BLaER1 (cell line): ENCODE results near the gene TMEM38A.
"Not testable (repeated sequence)": the region's sequence is repeated elsewhere in the genome, so short reads cannot be mapped to it uniquely, and the experiment has no call there.

ENCODE experiments used
- H3K27ac ChIP-seq: shearing (Covaris generic); formaldehyde crosslinking; 2 replicates; pipeline ENCODE4 v1.8.1; 2022
- H3K27me3 ChIP-seq: shearing (Covaris generic); formaldehyde crosslinking; 2 replicates; pipeline ENCODE4 v1.8.1; 2022
- H3K36me3 ChIP-seq: shearing (Covaris generic); formaldehyde crosslinking; 2 replicates; pipeline ENCODE4 v1.8.1; 2022
- H3K4me1 ChIP-seq: shearing (Covaris generic); formaldehyde crosslinking; 2 replicates; pipeline ENCODE4 v1.8.1; 2022
- H3K4me2 ChIP-seq: shearing (Covaris generic); formaldehyde crosslinking; 2 replicates; pipeline ENCODE4 v1.8.1; 2022
- H3K4me3 ChIP-seq: shearing (Covaris generic); formaldehyde crosslinking; 2 replicates; pipeline ENCODE4 v1.8.1; 2022
- H3K9ac ChIP-seq: shearing (Covaris generic); formaldehyde crosslinking; 2 replicates; pipeline ENCODE4 v1.8.1; 2022
- H3K9me3 ChIP-seq: shearing (Covaris generic); formaldehyde crosslinking; 2 replicates; pipeline ENCODE4 v1.8.1; 2022
- H4K20me1 ChIP-seq: shearing (Covaris generic); formaldehyde crosslinking; 2 replicates; pipeline ENCODE4 v1.8.1; 2022
- Cebpa-rat ChIP-seq: shearing (Covaris generic); IDR thresholded peaks from 2 replicates; pipeline ENCODE4 v1.8.1; 2022

The TMEM38A gene

DNA sequence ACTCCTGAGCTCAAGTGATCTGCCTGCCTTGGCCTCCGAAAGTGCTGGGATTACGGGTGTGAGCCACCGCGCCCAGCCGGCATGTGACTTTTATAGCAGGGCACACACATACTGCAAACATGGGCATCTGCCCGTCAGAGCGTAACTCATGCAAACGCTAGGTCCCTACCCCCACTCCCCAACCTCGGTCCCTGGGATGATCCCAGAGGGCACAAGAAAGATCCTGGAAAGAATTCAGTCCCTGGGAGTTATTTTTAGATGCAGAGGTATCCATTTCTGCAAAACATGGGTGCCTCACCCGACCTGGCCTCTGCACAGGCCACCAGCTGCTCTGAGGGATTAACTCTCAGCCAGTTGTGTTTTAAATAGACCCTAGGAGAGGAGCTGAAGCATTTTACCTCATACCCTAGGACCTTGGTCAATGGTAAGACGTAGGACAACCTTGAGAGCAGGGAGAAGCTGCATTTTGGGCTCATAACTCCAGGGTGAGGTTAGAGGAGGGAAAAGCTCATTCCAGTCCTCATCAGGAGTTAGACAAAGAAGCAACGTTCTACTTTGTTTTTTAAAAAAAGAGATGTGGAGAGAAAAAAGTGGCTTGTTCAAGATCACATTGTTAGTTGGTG, 10.8 kb downstream of the TMEM38A start:
- no peak overlapping the region for H3K9ac ChIP-seq
- no peak overlapping the region for H3K4me2 ChIP-seq
- H3K4me3 ChIP-seq = no peak overlapping the region
- no peaks in the 10 kb centered on the region for H3K9me3 ChIP-seq
- peaks cover 18% of the 10 kb centered on the region for H3K36me3 ChIP-seq
- H3K27ac ChIP-seq = no peak overlapping the region
- no peak for TF ChIP-seq Cebpa-rat
- H3K4me1 ChIP-seq = no peaks in the 10 kb centered on the region
- no peaks in the 10 kb centered on the region for H4K20me1 ChIP-seq
- no peaks in the 10 kb centered on the region for H3K27me3 ChIP-seq

DNA sequence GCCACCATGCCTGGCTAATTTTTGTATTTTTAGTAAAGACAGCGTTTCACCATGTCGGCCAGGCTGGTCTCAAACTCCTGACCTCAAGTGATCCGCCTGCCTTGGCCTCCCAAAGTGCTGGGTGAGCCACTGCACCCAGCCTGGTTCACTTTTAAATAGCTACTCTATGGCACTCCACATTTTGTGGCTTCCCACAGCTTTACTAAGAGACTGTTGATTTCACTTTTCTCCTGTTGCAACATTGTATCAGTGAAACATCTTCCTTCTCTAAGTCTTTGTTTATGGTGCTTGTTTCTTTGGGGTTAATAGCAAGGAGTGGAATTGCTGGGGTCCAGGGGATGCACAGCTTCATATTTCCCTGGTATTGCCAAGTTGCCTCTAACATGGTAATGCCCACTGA, 12.3 kb downstream of the TMEM38A start:
- no peaks in the 10 kb centered on the region for H3K27me3 ChIP-seq
- H3K9me3 ChIP-seq = no peaks in the 10 kb centered on the region
- H3K9ac ChIP-seq = no peak overlapping the region
- H3K36me3 ChIP-seq = peaks cover 14% of the 10 kb centered on the region; the same call in 1 of the 2 replicates
- H4K20me1 ChIP-seq = no peaks in the 10 kb centered on the region
- H3K4me2 ChIP-seq = no peak overlapping the region
- H3K4me1 ChIP-seq = no peaks in the 10 kb centered on the region
- no peak for TF ChIP-seq Cebpa-rat
- H3K4me3 ChIP-seq = no peak overlapping the region
- H3K27ac ChIP-seq = no peak overlapping the region

DNA sequence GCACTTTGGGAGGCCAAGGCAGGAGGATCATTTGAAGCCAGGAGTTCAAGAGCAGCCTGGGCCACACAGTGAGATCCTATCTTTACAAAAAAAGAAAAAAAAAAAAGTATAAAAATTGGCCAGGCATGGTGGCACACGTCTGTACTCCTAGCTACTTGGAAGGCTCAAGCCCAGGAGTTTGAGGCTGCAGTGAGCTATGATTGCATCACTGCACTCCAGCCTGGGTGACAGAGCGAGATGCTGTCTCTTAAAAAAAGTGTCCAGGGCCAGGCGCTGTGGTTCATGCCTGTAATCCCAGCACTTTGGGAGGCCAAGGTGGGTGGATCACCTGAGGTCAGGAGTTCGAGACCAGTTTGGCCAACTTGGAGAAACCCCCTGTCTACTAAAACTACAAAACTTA, 12.9 kb downstream of the TMEM38A start:
- not testable (repeated sequence) for H3K9me3 ChIP-seq, H3K4me1 ChIP-seq, H3K4me3 ChIP-seq, H3K27ac ChIP-seq, H3K27me3 ChIP-seq, H3K9ac ChIP-seq, H3K4me2 ChIP-seq, H4K20me1 ChIP-seq
- peaks cover 14% of the 10 kb centered on the region; the same call in 1 of the 2 replicates for H3K36me3 ChIP-seq

GRCh38 chr19:16676101-16676798, 15.3 kb downstream of the TMEM38A start:
- peaks cover 22% of the 10 kb centered on the region for H3K36me3 ChIP-seq
- TF ChIP-seq Cebpa-rat = no peak
- H3K9me3 ChIP-seq = peaks cover 17% of the 10 kb centered on the region
- H3K4me2 ChIP-seq = no peak overlapping the region
- H3K27me3 ChIP-seq = no peaks in the 10 kb centered on the region
- H3K4me3 ChIP-seq = no peak overlapping the region
- H3K4me1 ChIP-seq = no peaks in the 10 kb centered on the region
- H3K9ac ChIP-seq = no peak overlapping the region
- no peak overlapping the region for H3K27ac ChIP-seq
- H4K20me1 ChIP-seq = no peaks in the 10 kb centered on the region

GRCh38 chr19:16677055-16677454, 16.1 kb downstream of the TMEM38A start:
- no peak overlapping the region for H3K4me2 ChIP-seq
- peaks cover 25% of the 10 kb centered on the region for H3K9me3 ChIP-seq
- TF ChIP-seq Cebpa-rat = no peak
- no peaks in the 10 kb centered on the region for H3K27me3 ChIP-seq
- H3K36me3 ChIP-seq = peaks cover 30% of the 10 kb centered on the region
- no peaks in the 10 kb centered on the region for H3K4me1 ChIP-seq
- H3K27ac ChIP-seq = no peak overlapping the region
- H3K9ac ChIP-seq = no peak overlapping the region
- no peak overlapping the region for H3K4me3 ChIP-seq
- no peaks in the 10 kb centered on the region for H4K20me1 ChIP-seq

- Histone ChIP-seq H3K9me3 (peaks cover 27% of the 10 kb centered on the region), H3K27ac (no peak overlapping the region), H3K27me3 (no peaks in the 10 kb centered on the region), H4K20me1 (no peaks in the 10 kb centered on the region), H3K4me3 (no peak overlapping the region), H3K36me3 (peaks cover 41% of the 10 kb centered on the region), H3K4me1 (no peaks in the 10 kb centered on the region), H3K4me2 (no peak overlapping the region), H3K9ac (no peak overlapping the region)
- TF ChIP-seq Cebpa-rat = no peak
Observed at GRCh38 chr19:16678498-16678897, 17.6 kb downstream of the TMEM38A start.

GRCh38 chr19:16679811-16680210, 18.9 kb downstream of the TMEM38A start:
- H3K4me2 ChIP-seq = no peak overlapping the region
- no peak for TF ChIP-seq Cebpa-rat

GRCh38 chr19:16682539-16682938, 21.6 kb downstream of the TMEM38A start:
- H3K27me3 ChIP-seq = no peaks in the 10 kb centered on the region
- no peak for TF ChIP-seq Cebpa-rat
- H4K20me1 ChIP-seq = no peaks in the 10 kb centered on the region
- no peak overlapping the region for H3K4me3 ChIP-seq
- no peak overlapping the region for H3K9ac ChIP-seq
- H3K9me3 ChIP-seq = peaks cover 27% of the 10 kb centered on the region
- peaks cover 9% of the 10 kb centered on the region; the same call in 1 of the 2 replicates for H3K4me1 ChIP-seq
- H3K4me2 ChIP-seq = no peak overlapping the region
- H3K27ac ChIP-seq = no peak overlapping the region
- peaks cover 40% of the 10 kb centered on the region for H3K36me3 ChIP-seq

More at GRCh38 chr19:16679811-16680210, 18.9 kb downstream of the TMEM38A start:
- H3K36me3 ChIP-seq = peaks cover 41% of the 10 kb centered on the region
- no peaks in the 10 kb centered on the region for H4K20me1 ChIP-seq
- H3K27ac ChIP-seq = no peak overlapping the region
- H3K4me1 ChIP-seq = peaks cover 9% of the 10 kb centered on the region; the same call in 1 of the 2 replicates
- no peak overlapping the region for H3K9ac ChIP-seq
- H3K4me3 ChIP-seq = no peak overlapping the region
- H3K27me3 ChIP-seq = no peaks in the 10 kb centered on the region
- peaks cover 27% of the 10 kb centered on the region for H3K9me3 ChIP-seq

GRCh38 chr19:16684216-16684615, 23.3 kb downstream of the TMEM38A start:
- H4K20me1 ChIP-seq = no peaks in the 10 kb centered on the region
- H3K27me3 ChIP-seq = no peaks in the 10 kb centered on the region
- no peak overlapping the region for H3K27ac ChIP-seq
- no peak overlapping the region for H3K4me3 ChIP-seq
- H3K4me1 ChIP-seq = peaks cover 9% of the 10 kb centered on the region; the same call in 1 of the 2 replicates
- H3K36me3 ChIP-seq = peaks cover 38% of the 10 kb centered on the region
- no peak overlapping the region for H3K9ac ChIP-seq
- no peak overlapping the region for H3K4me2 ChIP-seq
- H3K9me3 ChIP-seq = peaks cover 27% of the 10 kb centered on the region
- TF ChIP-seq Cebpa-rat = no peak

DNA sequence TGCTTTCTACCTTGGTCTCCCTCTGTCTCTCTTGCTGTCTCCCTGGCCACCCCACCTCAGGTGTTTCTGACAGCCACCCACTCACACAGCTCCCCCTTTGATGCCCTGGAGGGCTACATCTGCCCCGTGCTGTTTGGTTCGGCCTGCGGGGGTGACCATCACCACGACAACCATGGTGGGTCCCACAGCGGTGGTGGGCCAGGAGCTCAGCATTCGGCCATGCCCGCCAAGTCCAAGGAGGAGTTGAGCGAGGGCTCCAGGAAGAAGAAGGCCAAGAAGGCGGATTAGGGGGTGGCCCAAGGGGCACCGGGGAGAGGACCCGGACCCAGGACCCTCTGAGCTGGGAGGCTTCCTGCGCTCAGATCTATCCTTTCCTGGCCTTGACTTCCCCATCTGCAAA, 27.1 kb downstream of the TMEM38A start:
- Histone ChIP-seq H3K4me3 (no peak overlapping the region), H3K4me1 (peaks cover 9% of the 10 kb centered on the region; the same call in 1 of the 2 replicates), H4K20me1 (no peaks in the 10 kb centered on the region), H3K9ac (no peak overlapping the region), H3K27ac (no peak overlapping the region), H3K4me2 (no peak overlapping the region), H3K9me3 (no peaks in the 10 kb centered on the region), H3K27me3 (no peaks in the 10 kb centered on the region), H3K36me3 (peaks cover under 1% of the 10 kb centered on the region)
- TF ChIP-seq Cebpa-rat = no peak
